ENCODE data around the gene TEX10. TPM values are rescaled to one million over a fixed set of nuclear protein-coding genes. Genes with fewer than 3 reads are reported as not detected.

The TEX10 gene
- total and polyA plus RNA-seq, 9 of the 15 experiments (the other 6 are each of a cell fraction or from before 2014, with no cell fraction given), result 27.8 to 60.0 (median 47.9) TPM

DNA sequence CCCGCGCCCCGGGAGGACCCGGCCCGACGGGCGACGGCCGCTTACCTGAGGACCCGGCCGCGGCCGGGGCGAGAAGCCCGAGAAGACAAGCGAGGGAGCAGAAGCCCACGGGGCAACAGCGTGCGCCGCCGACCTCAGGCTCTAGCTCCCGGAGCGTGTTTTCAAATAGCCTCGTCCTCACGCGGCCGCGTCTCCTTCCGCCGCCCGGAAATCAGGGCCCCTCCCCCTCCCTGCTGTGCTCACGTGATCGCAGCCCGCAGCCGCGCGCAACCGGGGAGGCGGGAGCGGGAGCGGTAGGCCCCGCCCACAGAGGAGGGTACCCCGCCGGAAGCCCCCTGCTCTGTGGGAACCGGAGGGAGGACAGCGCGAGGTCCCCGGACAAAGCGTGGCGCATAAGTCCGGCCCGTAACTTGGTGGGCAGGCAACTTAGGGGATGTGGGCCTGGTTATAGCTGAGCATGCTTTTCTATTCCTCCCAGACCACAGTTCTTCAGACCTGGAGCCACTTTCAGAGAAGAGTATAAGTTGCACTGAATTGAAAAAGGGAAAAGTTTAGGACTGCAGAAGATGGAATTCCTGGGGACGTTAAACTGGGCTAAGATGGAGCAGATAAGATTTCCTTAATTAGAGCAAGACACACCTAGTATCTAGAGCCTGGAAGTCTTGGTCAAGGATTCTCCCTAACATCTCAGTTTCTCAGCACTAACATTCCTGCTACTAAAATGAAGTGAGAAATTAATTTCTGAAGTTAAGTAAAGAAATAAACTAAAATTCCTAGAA is at the start of gene TEX10 (continued):
- TF ChIP-seq, protein P1, sequence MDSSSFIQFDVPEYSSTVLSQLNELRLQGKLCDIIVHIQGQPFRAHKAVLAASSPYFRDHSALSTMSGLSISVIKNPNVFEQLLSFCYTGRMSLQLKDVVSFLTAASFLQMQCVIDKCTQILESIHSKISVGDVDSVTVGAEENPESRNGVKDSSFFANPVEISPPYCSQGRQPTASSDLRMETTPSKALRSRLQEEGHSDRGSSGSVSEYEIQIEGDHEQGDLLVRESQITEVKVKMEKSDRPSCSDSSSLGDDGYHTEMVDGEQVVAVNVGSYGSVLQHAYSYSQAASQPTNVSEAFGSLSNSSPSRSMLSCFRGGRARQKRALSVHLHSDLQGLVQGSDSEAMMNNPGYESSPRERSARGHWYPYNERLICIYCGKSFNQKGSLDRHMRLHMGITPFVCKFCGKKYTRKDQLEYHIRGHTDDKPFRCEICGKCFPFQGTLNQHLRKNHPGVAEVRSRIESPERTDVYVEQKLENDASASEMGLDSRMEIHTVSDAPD (CRISPR knock-in tag; IDR thresholded peaks at IDR 0.05), result no peak
- TF ChIP-seq CEBPB (tag; IDR thresholded peaks at IDR 0.05), result no peak
- TF ChIP-seq KLF1 (tag; IDR thresholded peaks at IDR 0.05), result no peak
- TF ChIP-seq ELF2 (CRISPR knock-in tag; IDR thresholded peaks at IDR 0.05), result no peak
- no peak for TF ChIP-seq FUS (optimal IDR thresholded peaks at IDR 0.05; ENCODE audit: low read depth, low read length)
- TF ChIP-seq, protein P2, sequence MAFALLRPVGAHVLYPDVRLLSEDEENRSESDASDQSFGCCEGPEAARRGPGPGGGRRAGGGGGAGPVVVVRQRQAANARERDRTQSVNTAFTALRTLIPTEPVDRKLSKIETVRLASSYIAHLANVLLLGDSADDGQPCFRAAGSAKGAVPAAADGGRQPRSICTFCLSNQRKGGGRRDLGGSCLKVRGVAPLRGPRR (CRISPR knock-in tag; IDR thresholded peaks at IDR 0.05), result no peak
- peak; percentile 62; the same call in 1 of the 2 replicates for TF ChIP-seq MBD2 (IDR thresholded peaks at IDR 0.05; ENCODE audit: borderline replicate concordance, low read depth)
- TF ChIP-seq HNRNPLL (IDR thresholded peaks at IDR 0.05; ENCODE audit: low read depth, low read length, poor library complexity, severe bottlenecking), result peak; percentile 63
- no peak; the same call in 1 of the 2 replicates for TF ChIP-seq FOSL1 (tag; conservative IDR thresholded peaks at IDR 0.05)
- TF ChIP-seq, protein P3, sequence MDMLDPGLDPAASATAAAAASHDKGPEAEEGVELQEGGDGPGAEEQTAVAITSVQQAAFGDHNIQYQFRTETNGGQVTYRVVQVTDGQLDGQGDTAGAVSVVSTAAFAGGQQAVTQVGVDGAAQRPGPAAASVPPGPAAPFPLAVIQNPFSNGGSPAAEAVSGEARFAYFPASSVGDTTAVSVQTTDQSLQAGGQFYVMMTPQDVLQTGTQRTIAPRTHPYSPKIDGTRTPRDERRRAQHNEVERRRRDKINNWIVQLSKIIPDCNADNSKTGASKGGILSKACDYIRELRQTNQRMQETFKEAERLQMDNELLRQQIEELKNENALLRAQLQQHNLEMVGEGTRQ (CRISPR knock-in tag; IDR thresholded peaks at IDR 0.05), result peak; percentile 99
- TF ChIP-seq ATF7 (IDR thresholded peaks at IDR 0.05), result peak; percentile 45; the same call in 1 of the 2 replicates
- TF ChIP-seq MTA1 (IDR thresholded peaks at IDR 0.05; ENCODE audit: borderline replicate concordance), result no peak; the same call in 1 of the 2 replicates
- TF ChIP-seq GABPB2 (CRISPR knock-in tag; conservative IDR thresholded peaks at IDR 0.05), result no peak
- TF ChIP-seq, protein P4, sequence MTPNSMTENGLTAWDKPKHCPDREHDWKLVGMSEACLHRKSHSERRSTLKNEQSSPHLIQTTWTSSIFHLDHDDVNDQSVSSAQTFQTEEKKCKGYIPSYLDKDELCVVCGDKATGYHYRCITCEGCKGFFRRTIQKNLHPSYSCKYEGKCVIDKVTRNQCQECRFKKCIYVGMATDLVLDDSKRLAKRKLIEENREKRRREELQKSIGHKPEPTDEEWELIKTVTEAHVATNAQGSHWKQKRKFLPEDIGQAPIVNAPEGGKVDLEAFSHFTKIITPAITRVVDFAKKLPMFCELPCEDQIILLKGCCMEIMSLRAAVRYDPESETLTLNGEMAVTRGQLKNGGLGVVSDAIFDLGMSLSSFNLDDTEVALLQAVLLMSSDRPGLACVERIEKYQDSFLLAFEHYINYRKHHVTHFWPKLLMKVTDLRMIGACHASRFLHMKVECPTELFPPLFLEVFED (CRISPR knock-in tag; conservative IDR thresholded peaks at IDR 0.05), result 0 out of 2 replicates have a peak, but pooled peaks have one; percentile 12
- TF ChIP-seq IRF2 (CRISPR knock-in tag; IDR thresholded peaks at IDR 0.05), result no peak
- peak; percentile 78 for TF ChIP-seq SUPT5H (IDR thresholded peaks at IDR 0.05)
- no peak for TF ChIP-seq HSF4 (CRISPR knock-in tag; IDR thresholded peaks at IDR 0.05; ENCODE audit: borderline replicate concordance)
- TF ChIP-seq NONO (IDR thresholded peaks at IDR 0.05; ENCODE audit: low read depth in 2 of 2, low read length in 1 of 2), result peak; percentile 58 to 61; a peak in 1 of 4 replicates
- TF ChIP-seq NUFIP1 (IDR thresholded peaks at IDR 0.05; ENCODE audit: partially characterized antibody), result no peak
- TF ChIP-seq CBFA2T3 (IDR thresholded peaks at IDR 0.05), result peak; percentile 21; the same call in 1 of the 2 replicates
- no peak for TF ChIP-seq CAMTA2 (CRISPR knock-in tag; conservative IDR thresholded peaks at IDR 0.05)
- no peak for TF ChIP-seq HIVEP1 (CRISPR knock-in tag; IDR thresholded peaks at IDR 0.05)
- no peak for TF ChIP-seq CC2D1A (IDR thresholded peaks at IDR 0.05)
- TF ChIP-seq NCOA1 (IDR thresholded peaks at IDR 0.05; ENCODE audit: low read depth), result no peak
- peak; percentile 69 for TF ChIP-seq PCBP1 (IDR thresholded peaks at IDR 0.05; ENCODE audit: low read depth, low read length, poor library complexity, severe bottlenecking)
- TF ChIP-seq CCNT2 (IDR thresholded peaks at IDR 0.05; ENCODE audit: borderline replicate concordance, extremely low read depth, insufficient read length, low read depth, low read length), result peak; percentile 90
- no peak for TF ChIP-seq TCF7L2 (IDR thresholded peaks at IDR 0.05; ENCODE audit: low read depth, low read length)
